Pancreas (tissue), 10 donors: ENCODE data around the gene MROH2A. TPM values are rescaled to one million over a fixed set of nuclear protein-coding genes. Genes with fewer than 3 reads are reported as not detected.
"Not testable (repeated sequence)": the region's sequence is repeated elsewhere in the genome, so short reads cannot be mapped to it uniquely, and the experiment has no call there.

Experiments used
- ATAC-seq, 4 donors: fragments of 200-7000 bp; cut with Tn5 transposase; one replicate each; pipeline versions ENCODE4 v1.8.0 to v1.9.1; 2020; ENCODE audit warnings: mild to moderate bottlenecking in 4 of 4, moderate library complexity in 4 of 4
- DNase-seq, 6 donors: peaks; one replicate each; pipeline ENCODE4 v3.0.0-alpha.2; 2020
- FAIRE-seq: peaks from 2 replicates; lab custom pipeline; 2012; peaks lifted over from hg19 to GRCh38; lab: Jason Lieb, UNC
- H3K27ac ChIP-seq, 4 donors: fragments of 200-600 bp; sonication (generic); 1 replicate in 3 of 4; 2 replicates in 1 of 4; pipeline versions ENCODE4 v1.5.0 to v1.8.0; 2020
- H3K27me3 ChIP-seq, 4 donors: fragments of 200-600 bp; one replicate each; pipeline ENCODE4 v1.8.0; 2021
- H3K36me3 ChIP-seq, 3 donors: fragments of 200-600 bp; sonication (generic) in 1 of 3; one replicate each; pipeline versions ENCODE4 v1.5.0 to v1.8.0; 2020 to 2021
- H3K4me1 ChIP-seq, 3 donors: fragments of 200-600 bp; one replicate each; pipeline ENCODE4 v1.8.0; 2021
- H3K4me3 ChIP-seq, 4 donors: fragments of 200-600 bp; sonication (generic) in 2 of 4; one replicate each; pipeline versions ENCODE4 v1.5.0 to v1.8.0; 2020 to 2021
- H3K9me3 ChIP-seq, 4 donors: fragments of 200-600 bp; one replicate each; pipeline ENCODE4 v1.8.0; 2021
- WGBS, 2 donors: extraction: QIAGEN DNeasy Blood & Tissue Kit; methylation state at CpG; one replicate each; pipeline ENCODE4 v1.1.7; 2013; 5-methylcytosine and 5-hydroxymethylcytosine counted together
- intact Hi-C, 3 donors: fragments of 100-400 bp; cut with DNase I; formaldehyde crosslinking; loops; one replicate each; pipeline versions ENCODE4 v1.11.1 to v1.14.2; 2022
- polyA plus RNA-seq, 2 donors: library from polyadenylated mRNA; stranded (reverse); fragments of 200-250 nt; gene quantifications; one replicate each; pipeline ENCODE4 v1.2.3, GENCODE V29; 2013
- total RNA-seq, 6 donors: library from RNA; stranded (reverse); fragmentation: NEBNext Ultra II Directional in 4 of 6; extraction: Animal tissue kit (Norgen Biotek cat#: 25700) in 4 of 6; gene quantifications; one replicate each; pipeline versions ENCODE4 v1.2.1 to v1.2.4, GENCODE V29; 2021 to 2023
- TF ChIP-seq, protein P1 (sequence below), 4 donors: fragments of 200-600 bp; sonication (generic) in 3 of 4; IDR thresholded peaks; one replicate each; pipeline versions ENCODE4 v1.5.0 to v1.8.0; 2021; ENCODE audit warnings: antibody characterized with exemption in 4 of 4
- donor health status: healthy with polysubstance abuse.
- donor health status: DM: no; HTN: no; CAD: no; lungs with moderate emphysema.
- donor health status: DM: no; HTN: no; CAD: no.
- donor health status: control.
- donor health status: control.
- donor health status: Bipolar disorder and iron deficiency.
- donor health status: DM: yes; HTN: yes; CAD: no.
- donor health status: DM: no; HTN: no; CAD: no.
- donor health status: DM: no; HTN: no; CAD: no.
- donor health status: DM: yes; HTN: yes; CAD: no.

Gene MROH2A
- total and polyA plus RNA-seq, 8 donors = not detected

DNA sequence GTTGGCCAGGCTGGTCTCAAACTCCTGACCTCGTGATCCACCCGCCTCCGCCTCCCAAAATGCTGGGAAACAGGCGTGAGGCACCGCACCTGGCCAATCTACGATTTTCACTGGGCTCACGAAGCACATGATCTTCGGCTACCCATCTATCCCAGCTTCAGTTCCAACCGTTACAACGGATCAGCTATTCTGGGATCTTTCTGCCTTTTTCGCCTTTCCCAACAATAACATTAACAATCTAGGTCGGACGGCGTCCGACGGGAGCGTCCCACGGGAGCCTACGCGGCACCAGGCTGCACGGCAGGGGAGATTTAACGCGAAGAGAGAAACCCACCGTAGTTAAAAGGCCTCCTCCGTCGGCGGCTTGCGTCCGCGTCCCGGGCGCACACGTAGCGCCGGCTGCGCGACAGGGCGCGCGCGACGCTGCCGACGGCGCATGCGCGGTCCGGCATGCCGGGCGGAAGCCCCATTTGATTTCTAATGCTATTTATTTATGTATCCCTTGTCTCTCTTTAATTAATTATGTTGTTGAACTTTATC is 89.9 kb downstream of the MROH2A start, which contains the start of gene MSL3B:
Gene MSL3B (minus strand): TSS at position 394 of the 540 bp plus-strand sequence.
- H3K9me3 ChIP-seq = no peaks in the 10 kb centered on the region
- FAIRE-seq = no peak
- H3K27ac ChIP-seq = no peak within 1 kb of the TSS
- DNase-seq = peak in 4 of 6 donors; percentile 21 to 76 (median 38)
- peak; percentile 62 to 90 (median 80) for ATAC-seq
- intact Hi-C loops = no loop called here
- peak within 1 kb of the TSS; percentile 33 to 51 (median 38) for H3K4me3 ChIP-seq
- peaks cover 0 to 2% (median 0%) of the 10 kb centered on the region in 3 donors for H3K36me3 ChIP-seq
- no peaks in the 10 kb centered on the region for H3K4me1 ChIP-seq
- WGBS, 2 donors = 8 to 10% methylated on average over 50 of the region's 50 CpGs
- TF ChIP-seq, protein P1, sequence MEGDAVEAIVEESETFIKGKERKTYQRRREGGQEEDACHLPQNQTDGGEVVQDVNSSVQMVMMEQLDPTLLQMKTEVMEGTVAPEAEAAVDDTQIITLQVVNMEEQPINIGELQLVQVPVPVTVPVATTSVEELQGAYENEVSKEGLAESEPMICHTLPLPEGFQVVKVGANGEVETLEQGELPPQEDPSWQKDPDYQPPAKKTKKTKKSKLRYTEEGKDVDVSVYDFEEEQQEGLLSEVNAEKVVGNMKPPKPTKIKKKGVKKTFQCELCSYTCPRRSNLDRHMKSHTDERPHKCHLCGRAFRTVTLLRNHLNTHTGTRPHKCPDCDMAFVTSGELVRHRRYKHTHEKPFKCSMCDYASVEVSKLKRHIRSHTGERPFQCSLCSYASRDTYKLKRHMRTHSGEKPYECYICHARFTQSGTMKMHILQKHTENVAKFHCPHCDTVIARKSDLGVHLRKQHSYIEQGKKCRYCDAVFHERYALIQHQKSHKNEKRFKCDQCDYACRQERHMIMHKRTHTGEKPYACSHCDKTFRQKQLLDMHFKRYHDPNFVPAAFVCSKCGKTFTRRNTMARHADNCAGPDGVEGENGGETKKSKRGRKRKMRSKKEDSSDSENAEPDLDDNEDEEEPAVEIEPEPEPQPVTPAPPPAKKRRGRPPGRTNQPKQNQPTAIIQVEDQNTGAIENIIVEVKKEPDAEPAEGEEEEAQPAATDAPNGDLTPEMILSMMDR (IDR thresholded peaks at IDR 0.05) = no peak
- peaks cover 0 to 29% (median 0%) of the 10 kb centered on the region in 4 donors for H3K27me3 ChIP-seq

GRCh38 chr2:233871432-233871831 is 93.3 kb downstream of the MROH2A start:
- WGBS, 2 donors = 45 to 61% methylated on average over 4 of the region's 4 CpGs
- intact Hi-C loops = no loop called here
- Histone ChIP-seq H3K36me3 (no peaks in the 10 kb centered on the region), H3K9me3 (no peaks in the 10 kb centered on the region), H3K27ac (no peak overlapping the region), H3K4me3 (no peak overlapping the region), H3K27me3 (peaks cover 0 to 32% (median 0%) of the 10 kb centered on the region in 4 donors), H3K4me1 (no peaks in the 10 kb centered on the region)
- DNase-seq = no peak
- FAIRE-seq = no peak
- TF ChIP-seq, protein P1 (IDR thresholded peaks at IDR 0.05) = no peak
- ATAC-seq = no peak

DNA sequence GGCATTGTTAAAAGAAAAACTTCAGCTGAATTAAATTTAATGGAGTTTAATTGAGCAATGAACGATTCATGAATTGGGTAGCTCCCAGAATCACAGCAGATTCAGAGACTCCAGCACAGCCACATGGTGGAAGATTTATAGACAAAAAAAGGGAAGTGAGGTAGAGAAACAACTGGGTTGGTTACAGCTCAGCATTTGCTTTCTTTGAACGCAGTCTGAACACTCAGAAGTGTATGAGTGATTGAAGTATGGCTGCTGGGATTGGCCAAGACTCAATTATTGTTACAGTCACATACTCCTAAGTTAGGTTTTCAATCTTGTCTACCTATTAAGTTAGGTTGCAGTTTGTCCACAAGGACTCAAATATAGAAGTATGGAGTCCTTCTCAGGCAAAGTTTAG is 94.0 kb downstream of the MROH2A start:
- FAIRE-seq, ATAC-seq, H3K27ac ChIP-seq: not testable (repeated sequence)

DNA sequence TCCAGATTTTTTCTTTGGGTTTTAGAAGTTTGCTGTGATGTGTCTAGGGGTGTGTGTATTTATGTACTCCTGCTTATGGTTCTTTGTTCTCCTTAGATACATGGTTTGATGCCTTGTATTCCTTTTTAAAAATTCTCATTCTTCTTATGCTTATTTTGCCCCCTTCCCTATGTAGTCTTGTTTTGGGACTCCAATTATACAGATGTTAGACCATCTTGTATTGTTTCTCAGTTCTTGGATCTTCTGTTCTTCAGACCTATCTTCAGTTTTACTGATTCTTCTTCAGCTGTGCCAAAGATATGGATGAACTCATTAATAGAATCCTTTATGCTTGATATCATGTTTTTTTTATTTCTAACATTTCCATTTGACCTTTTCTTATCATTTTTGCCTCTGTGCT is 104.2 kb downstream of the MROH2A start:
- ATAC-seq (no peak), DNase-seq (no peak), FAIRE-seq (no peak)
- intact Hi-C loops = no loop called here
- Histone ChIP-seq H3K27ac (no peak overlapping the region), H3K4me1 (no peaks in the 10 kb centered on the region), H3K27me3 (no peaks in the 10 kb centered on the region), H3K4me3 (no peak overlapping the region), H3K36me3 (no peaks in the 10 kb centered on the region), H3K9me3 (no peaks in the 10 kb centered on the region)
- TF ChIP-seq, protein P1 (IDR thresholded peaks at IDR 0.05) = no peak

More for the DNA sequence above, 94.0 kb downstream of the MROH2A start:
- H3K9me3 ChIP-seq, intact Hi-C loops, H3K4me3 ChIP-seq, H3K4me1 ChIP-seq, DNase-seq, H3K36me3 ChIP-seq: not testable (repeated sequence)
- WGBS, 2 donors = 29 to 43% methylated on average over 2 of the region's 2 CpGs
- peaks cover 0 to 32% (median 0%) of the 10 kb centered on the region in 4 donors for H3K27me3 ChIP-seq

Other genes with a start within 250 kb of the MROH2A start
- 10 to 100 TPM; 17.2 to 33.3 (median 22.1) TPM for gene USP40, start 211.5 kb upstream of the MROH2A start, total RNA-seq
- gene USP40, start 211.5 kb upstream of the MROH2A start, polyA plus RNA-seq = 10 to 100 TPM; 34.5 to 34.7 TPM
- gene UGT1A8, start 160.7 kb upstream of the MROH2A start, total RNA-seq = under 1 TPM in 1 of 6 donors, not detected in 5; 0.12 TPM
- gene UGT1A8, start 160.7 kb upstream of the MROH2A start, polyA plus RNA-seq = not detected
- gene UGT1A10, start 141.9 kb upstream of the MROH2A start, total RNA-seq = under 1 TPM in 1 of 6 donors, not detected in 5; 0.09 TPM
- not detected for gene UGT1A10, start 141.9 kb upstream of the MROH2A start, polyA plus RNA-seq
- under 1 TPM in 1 of 6 donors, not detected in 5; 0.09 TPM for gene UGT1A9, start 106.4 kb upstream of the MROH2A start, total RNA-seq
- not detected for gene UGT1A9, start 106.4 kb upstream of the MROH2A start, polyA plus RNA-seq
- not detected for gene UGT1A7, start 96.4 kb upstream of the MROH2A start, total RNA-seq
- gene UGT1A7, start 96.4 kb upstream of the MROH2A start, polyA plus RNA-seq = not detected
- gene UGT1A6, start 85.4 kb upstream of the MROH2A start, total RNA-seq = under 1 TPM in 1 of 6 donors, not detected in 5; 0.69 TPM
- gene UGT1A6, start 85.4 kb upstream of the MROH2A start, polyA plus RNA-seq = under 1 TPM in 1 of 2 donors, not detected in 1; 0.05 TPM
- gene UGT1A5, start 65.4 kb upstream of the MROH2A start, total RNA-seq = not detected
- gene UGT1A5, start 65.4 kb upstream of the MROH2A start, polyA plus RNA-seq = not detected
- gene UGT1A4, start 59.6 kb upstream of the MROH2A start, total RNA-seq = under 1 TPM in 1 of 6 donors, not detected in 5; 0.19 TPM
- gene UGT1A4, start 59.6 kb upstream of the MROH2A start, polyA plus RNA-seq = not detected
- not detected for gene UGT1A3, start 49.3 kb upstream of the MROH2A start, total RNA-seq
- not detected for gene UGT1A3, start 49.3 kb upstream of the MROH2A start, polyA plus RNA-seq
- under 1 TPM in 1 of 6 donors, not detected in 5; 0.28 TPM for gene UGT1A1, start 18.1 kb upstream of the MROH2A start, total RNA-seq
- not detected for gene UGT1A1, start 18.1 kb upstream of the MROH2A start, polyA plus RNA-seq
- gene HJURP, start 76.2 kb downstream of the MROH2A start, total RNA-seq = 1 to 10 TPM in 1 of 6 donors, under 1 TPM in 2, not detected in 3; 0.47 to 1.2 (median 0.58) TPM
- gene HJURP, start 76.2 kb downstream of the MROH2A start, polyA plus RNA-seq = under 1 TPM; 0.16 to 0.34 TPM
- under 1 TPM in 5 of 6 donors, not detected in 1; 0.09 to 1.00 (median 0.32) TPM for gene TRPM8, start 139.0 kb downstream of the MROH2A start, total RNA-seq
- gene TRPM8, start 139.0 kb downstream of the MROH2A start, polyA plus RNA-seq = under 1 TPM; 0.08 to 0.23 TPM